Measurements from ENCODE around the gene PIP5K1C. TPM values are rescaled to one million over a fixed set of nuclear protein-coding genes. Genes with fewer than 3 reads are reported as not detected.

PIP5K1C gene
- total and polyA plus RNA-seq, 7 experiments from 2014 or later = 6.8 to 32.4 (median 21.8) TPM

GRCh38 chr19:3732108-3732507 lies 31.8 kb upstream of the PIP5K1C start:
- peaks cover 0 to 4% (median 0%) of the 10 kb centered on the region in 3 experiments for H3K36me3 ChIP-seq (ENCODE audit: control insufficient read depth in 2 of 3, insufficient read depth in 3 of 3, low read length in 3 of 3)
- peaks cover 0 to 33% (median 7%) of the 10 kb centered on the region in 5 donors for H3K36me3 Mint-ChIP-seq
- no peaks in the 10 kb centered on the region for H3K27me3 ChIP-seq (ENCODE audit: control insufficient read depth in 2 of 2, insufficient read depth in 2 of 2, low read length in 2 of 2)
- H3K4me1 ChIP-seq (ENCODE audit: control insufficient read depth in 2 of 2, insufficient read depth in 2 of 2, low read length in 2 of 2) = no peaks in the 10 kb centered on the region
- no peak overlapping the region for H3K4me3 Mint-ChIP-seq
- no peak overlapping the region for H3K4me3 ChIP-seq (ENCODE audit: low read length)
- H3K9me3 Mint-ChIP-seq = no peaks in the 10 kb centered on the region
- no peaks in the 10 kb centered on the region for H3K9me3 ChIP-seq (ENCODE audit: control insufficient read depth in 2 of 3, low read length in 3 of 3)
- ChIA-PET CTCF (interaction anchor here (0.6 kb wide), 1 partner anchor 115 kb away, joined by 3 read pairs; no protein-coding TSS in a partner anchor), POLR2A (interaction anchor here (0.8 kb wide), 1 partner anchor 151 kb away, joined by 4 read pairs; no protein-coding TSS in a partner anchor)
- intact Hi-C loops (cut with micrococcal nuclease) = no loop called here
- no peak for ATAC-seq
- no peak for DNase-seq
- H3K27me3 Mint-ChIP-seq = no peaks in the 10 kb centered on the region
- H3K27ac Mint-ChIP-seq = peak overlapping the region in 1 of 9 donors; percentile 41
- peaks cover 0 to 2% (median 0%) of the 10 kb centered on the region in 7 donors for H3K4me1 Mint-ChIP-seq
- H3K27ac ChIP-seq (ENCODE audit: low read depth, low read length) = no peak overlapping the region

- ATAC-seq = no peak
- intact Hi-C loops (cut with micrococcal nuclease) = no loop called here
- Histone ChIP-seq H3K4me3 (ENCODE audit: low read length) (no peak overlapping the region), H3K4me1 (ENCODE audit: control insufficient read depth in 2 of 2, insufficient read depth in 2 of 2, low read length in 2 of 2) (no peaks in the 10 kb centered on the region), H3K27me3 (ENCODE audit: control insufficient read depth in 2 of 2, insufficient read depth in 2 of 2, low read length in 2 of 2) (no peaks in the 10 kb centered on the region), H3K27ac (ENCODE audit: low read depth, low read length) (no peak overlapping the region), H3K36me3 (ENCODE audit: control insufficient read depth in 2 of 3, insufficient read depth in 3 of 3, low read length in 3 of 3) (peaks cover 0 to 4% (median 0%) of the 10 kb centered on the region in 3 experiments), H3K9me3 (ENCODE audit: control insufficient read depth in 2 of 3, low read length in 3 of 3) (no peaks in the 10 kb centered on the region)
- ChIA-PET CTCF (no interaction called here), POLR2A (interaction anchor here (0.8 to 1.7 kb wide), 2 partner anchors 29 to 32 kb away, joined by 3 read pairs; partner anchors contain the start of gene MRPL54)
- Mint-ChIP-seq H3K4me1 (peaks cover 0 to 2% (median 0%) of the 10 kb centered on the region in 7 donors), H3K27me3 (no peaks in the 10 kb centered on the region), H3K4me3 (no peak overlapping the region), H3K27ac (no peak overlapping the region), H3K9me3 (no peaks in the 10 kb centered on the region), H3K36me3 (peaks cover 0 to 23% (median 4%) of the 10 kb centered on the region in 5 donors)
- no peak for DNase-seq
These were observed 30.2 kb upstream of the PIP5K1C start for GRCh38 chr19:3730457-3730958.

- intact Hi-C loops (cut with micrococcal nuclease) = no loop called here
- peaks cover 9 to 14% of the 10 kb centered on the region in 2 donors for H3K4me1 ChIP-seq (ENCODE audit: control insufficient read depth in 2 of 2, insufficient read depth in 2 of 2, low read length in 2 of 2)
- no peak overlapping the region for H3K4me3 Mint-ChIP-seq
- no peak overlapping the region for H3K4me3 ChIP-seq (ENCODE audit: low read length)
- H3K27me3 ChIP-seq (ENCODE audit: control insufficient read depth in 2 of 2, insufficient read depth in 2 of 2, low read length in 2 of 2) = peaks cover 0 to 3% of the 10 kb centered on the region in 2 donors
- ATAC-seq = no peak
- ChIA-PET POLR2A (interaction anchor here (1.3 kb wide), 1 partner anchor 12 kb away, joined by 4 read pairs; no protein-coding TSS in a partner anchor), CTCF (interaction anchor here (0.7 kb wide), 1 partner anchor 38 kb away, joined by 3 read pairs; no protein-coding TSS in a partner anchor)
- H3K9me3 Mint-ChIP-seq = no peaks in the 10 kb centered on the region
- no peaks in the 10 kb centered on the region for H3K9me3 ChIP-seq (ENCODE audit: control insufficient read depth in 2 of 3, low read length in 3 of 3)
- DNase-seq = no peak
- no peak overlapping the region for H3K27ac ChIP-seq (ENCODE audit: low read depth, low read length)
- H3K27me3 Mint-ChIP-seq = peaks cover 0 to 38% (median 0%) of the 10 kb centered on the region in 5 donors
- H3K27ac Mint-ChIP-seq = no peak overlapping the region
- H3K36me3 ChIP-seq (ENCODE audit: control insufficient read depth in 2 of 3, insufficient read depth in 3 of 3, low read length in 3 of 3) = no peaks in the 10 kb centered on the region
- H3K4me1 Mint-ChIP-seq = peaks cover 0 to 20% (median 6%) of the 10 kb centered on the region in 7 donors
- peaks cover 0 to 8% (median 0%) of the 10 kb centered on the region in 5 donors for H3K36me3 Mint-ChIP-seq
These were observed 25.5 kb upstream of the PIP5K1C start for GRCh38 chr19:3725640-3726310.

- ChIA-PET POLR2A (interaction anchor here (1.1 to 1.3 kb wide), 2 partner anchors 13 to 14 kb away, joined by 4 to 5 read pairs; no protein-coding TSS in a partner anchor), CTCF (interaction anchor here (0.6 to 1.1 kb wide), 3 partner anchors 33 to 71 kb away, joined by 3 read pairs; no protein-coding TSS in a partner anchor)
- Mint-ChIP-seq H3K27ac (peak overlapping the region in 3 of 9 donors; percentile 39 to 70 (median 70)), H3K9me3 (no peaks in the 10 kb centered on the region), H3K36me3 (peaks cover 0 to 4% (median 0%) of the 10 kb centered on the region in 5 donors), H3K27me3 (peaks cover 0 to 44% (median 0%) of the 10 kb centered on the region in 5 donors), H3K4me3 (no peak overlapping the region), H3K4me1 (peaks cover 0 to 21% (median 8%) of the 10 kb centered on the region in 7 donors)
- no peak overlapping the region for H3K4me3 ChIP-seq (ENCODE audit: low read length)
- ATAC-seq = no peak
- DNase-seq = no peak
- peaks cover 9 to 15% of the 10 kb centered on the region in 2 donors for H3K4me1 ChIP-seq (ENCODE audit: control insufficient read depth in 2 of 2, insufficient read depth in 2 of 2, low read length in 2 of 2)
- intact Hi-C loops (cut with micrococcal nuclease) = no loop called here
- H3K27me3 ChIP-seq (ENCODE audit: control insufficient read depth in 2 of 2, insufficient read depth in 2 of 2, low read length in 2 of 2) = peaks cover 0 to 3% of the 10 kb centered on the region in 2 donors
- H3K36me3 ChIP-seq (ENCODE audit: control insufficient read depth in 2 of 3, insufficient read depth in 3 of 3, low read length in 3 of 3) = no peaks in the 10 kb centered on the region
- no peaks in the 10 kb centered on the region for H3K9me3 ChIP-seq (ENCODE audit: control insufficient read depth in 2 of 3, low read length in 3 of 3)
- no peak overlapping the region for H3K27ac ChIP-seq (ENCODE audit: low read depth, low read length)
These were observed 24.9 kb upstream of the PIP5K1C start for GRCh38 chr19:3725121-3725520.

GRCh38 chr19:3723883-3724282 lies 23.6 kb upstream of the PIP5K1C start:
- no peaks in the 10 kb centered on the region for H3K36me3 ChIP-seq (ENCODE audit: control insufficient read depth in 2 of 3, insufficient read depth in 3 of 3, low read length in 3 of 3)
- peaks cover 9 to 15% of the 10 kb centered on the region in 2 donors for H3K4me1 ChIP-seq (ENCODE audit: control insufficient read depth in 2 of 2, insufficient read depth in 2 of 2, low read length in 2 of 2)
- H3K27ac ChIP-seq (ENCODE audit: low read depth, low read length) = no peak overlapping the region
- intact Hi-C loops (cut with micrococcal nuclease) = no loop called here
- H3K27me3 ChIP-seq (ENCODE audit: control insufficient read depth in 2 of 2, insufficient read depth in 2 of 2, low read length in 2 of 2) = peaks cover 0 to 3% of the 10 kb centered on the region in 2 donors
- H3K9me3 ChIP-seq (ENCODE audit: control insufficient read depth in 2 of 3, low read length in 3 of 3) = no peaks in the 10 kb centered on the region
- POLR2A ChIA-PET = interaction anchor here (0.6 kb wide), 1 partner anchor 38 kb away, joined by 6 read pairs; the partner anchor contains the start of genes APBA3 and MRPL54
- no peaks in the 10 kb centered on the region for H3K9me3 Mint-ChIP-seq
- H3K4me3 Mint-ChIP-seq = no peak overlapping the region
- ATAC-seq (no peak), DNase-seq (no peak)
- peaks cover 0 to 54% (median 0%) of the 10 kb centered on the region in 5 donors for H3K27me3 Mint-ChIP-seq
- H3K27ac Mint-ChIP-seq = peak overlapping the region in 2 of 9 donors; percentile 12 to 57
- H3K36me3 Mint-ChIP-seq = no peaks in the 10 kb centered on the region
- CTCF ChIA-PET = interaction anchor here (0.9 to 1.1 kb wide), 2 partner anchors 34 to 98 kb away, joined by 3 read pairs; no protein-coding TSS in a partner anchor
- H3K4me1 Mint-ChIP-seq = peaks cover 0 to 21% (median 8%) of the 10 kb centered on the region in 7 donors
- H3K4me3 ChIP-seq (ENCODE audit: low read length) = no peak overlapping the region

GRCh38 chr19:3723110-3723488 lies 22.8 kb upstream of the PIP5K1C start:
- Histone ChIP-seq H3K36me3 (ENCODE audit: control insufficient read depth in 2 of 3, insufficient read depth in 3 of 3, low read length in 3 of 3) (no peaks in the 10 kb centered on the region), H3K4me3 (ENCODE audit: low read length) (no peak overlapping the region), H3K9me3 (ENCODE audit: control insufficient read depth in 2 of 3, low read length in 3 of 3) (no peaks in the 10 kb centered on the region), H3K4me1 (ENCODE audit: control insufficient read depth in 2 of 2, insufficient read depth in 2 of 2, low read length in 2 of 2) (peaks cover 9 to 15% of the 10 kb centered on the region in 2 donors), H3K27ac (ENCODE audit: low read depth, low read length) (no peak overlapping the region), H3K27me3 (ENCODE audit: control insufficient read depth in 2 of 2, insufficient read depth in 2 of 2, low read length in 2 of 2) (peaks cover 0 to 3% of the 10 kb centered on the region in 2 donors)
- ChIA-PET POLR2A (interaction anchor here (0.8 kb wide), 1 partner anchor 38 kb away, joined by 3 read pairs; no protein-coding TSS in a partner anchor), CTCF (no interaction called here)
- ATAC-seq (no peak), DNase-seq (no peak)
- intact Hi-C loops (cut with micrococcal nuclease) = no loop called here
- H3K4me3 Mint-ChIP-seq = peak overlapping the region in 6 of 10 donors; percentile 10 to 86 (median 46)
- peak overlapping the region in 4 of 9 donors; percentile 9 to 65 (median 26) for H3K27ac Mint-ChIP-seq
- H3K4me1 Mint-ChIP-seq = peaks cover 0 to 21% (median 8%) of the 10 kb centered on the region in 7 donors
- H3K9me3 Mint-ChIP-seq = no peaks in the 10 kb centered on the region
- H3K27me3 Mint-ChIP-seq = peaks cover 0 to 54% (median 0%) of the 10 kb centered on the region in 5 donors
- H3K36me3 Mint-ChIP-seq = no peaks in the 10 kb centered on the region

Data from naive thymus-derived CD4-positive, alpha-beta T cell (primary cell).